ENCODE results near the gene GLRX5. TPM values are rescaled to one million over a fixed set of nuclear protein-coding genes. Genes with fewer than 3 reads are reported as not detected.

The GLRX5 gene
- total and polyA plus RNA-seq, 2 experiments from 2014 or later = 91.4 to 130 TPM

- Histone ChIP-seq H3K4me2 (no peak overlapping the region; the same call in 1 of the 2 replicates), H3K27me3 (ENCODE audit: insufficient read depth) (no peaks in the 10 kb centered on the region), H3K36me3 (ENCODE audit: insufficient read depth) (0 out of 2 replicates have a peak, but pooled peaks cover 2% of the 10 kb centered on the region), H4K20me1 (replicated peaks; ENCODE audit: insufficient read depth) (peaks cover 69% of the 10 kb centered on the region), H3K9me2 (ENCODE audit: insufficient read depth) (no peaks in the 10 kb centered on the region), H2AFZ (no peak overlapping the region), H3K4me1 (ENCODE audit: insufficient read depth) (peaks cover 20% of the 10 kb centered on the region), H3K4me3 (no peak overlapping the region), H3K79me2 (replicated peaks; ENCODE audit: insufficient read depth) (peaks cover 90% of the 10 kb centered on the region), H3F3A (replicated peaks; ENCODE audit: low read depth) (no peaks in the 10 kb centered on the region), H3K27ac (ENCODE audit: low read depth) (no peak overlapping the region)
- H3K27me3 Mint-ChIP-seq (ENCODE audit: insufficient read depth, low read depth, poor library complexity) = peaks cover 5% of the 10 kb centered on the region
- no peak for ATAC-seq
- peaks cover 12% of the 10 kb centered on the region for H3K36me3 Mint-ChIP-seq (ENCODE audit: low read depth)
- H3K9me3 Mint-ChIP-seq = no peaks in the 10 kb centered on the region
- TF ChIP-seq CREB1 (CRISPR knock-in tag; IDR thresholded peaks at IDR 0.05; ENCODE audit: low read depth) (no peak), POLR2AphosphoS5 (IDR thresholded peaks at IDR 0.05; ENCODE audit: low read depth) (no peak), ZNF114 (CRISPR knock-in tag; IDR thresholded peaks at IDR 0.05) (no peak), ZNF462 (CRISPR knock-in tag; IDR thresholded peaks at IDR 0.05) (no peak), NANOG (IDR thresholded peaks at IDR 0.05; ENCODE audit: borderline replicate concordance) (no peak), ZNF331 (CRISPR knock-in tag; IDR thresholded peaks at IDR 0.05; ENCODE audit: low read depth) (no peak), EZH2 (IDR thresholded peaks at IDR 0.05; ENCODE audit: low read depth, unreplicated experiment) (no peak), EZH2phosphoT487 (IDR thresholded peaks at IDR 0.05; ENCODE audit: unreplicated experiment) (no peak), CTCF (conservative IDR thresholded peaks at IDR 0.05; ENCODE audit: low read depth in 2 of 2) (no peak), REST (IDR thresholded peaks at IDR 0.05; ENCODE audit: unreplicated experiment) (no peak), JUNB (IDR thresholded peaks at IDR 0.05; ENCODE audit: unreplicated experiment) (no peak), STAT1 (IDR thresholded peaks at IDR 0.05; ENCODE audit: unreplicated experiment) (no peak)
- TF ChIP-seq, protein P1, sequence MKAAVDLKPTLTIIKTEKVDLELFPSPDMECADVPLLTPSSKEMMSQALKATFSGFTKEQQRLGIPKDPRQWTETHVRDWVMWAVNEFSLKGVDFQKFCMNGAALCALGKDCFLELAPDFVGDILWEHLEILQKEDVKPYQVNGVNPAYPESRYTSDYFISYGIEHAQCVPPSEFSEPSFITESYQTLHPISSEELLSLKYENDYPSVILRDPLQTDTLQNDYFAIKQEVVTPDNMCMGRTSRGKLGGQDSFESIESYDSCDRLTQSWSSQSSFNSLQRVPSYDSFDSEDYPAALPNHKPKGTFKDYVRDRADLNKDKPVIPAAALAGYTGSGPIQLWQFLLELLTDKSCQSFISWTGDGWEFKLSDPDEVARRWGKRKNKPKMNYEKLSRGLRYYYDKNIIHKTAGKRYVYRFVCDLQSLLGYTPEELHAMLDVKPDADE (IDR thresholded peaks at IDR 0.05) = no peak
- DNase-seq (ENCODE audit: low spot score) = no peak
- peaks cover 37% of the 10 kb centered on the region for H3K4me1 Mint-ChIP-seq
- H3K27ac Mint-ChIP-seq = no peak overlapping the region
- peak overlapping the region; percentile 95; the same call in 1 of the 3 replicates for H3K4me3 Mint-ChIP-seq
Observed at GRCh38 chr14:95537298-95538089, 2.6 kb downstream of the GLRX5 start.
